NCI-H526 treated with DMSO at 0.1 percent for 48 hours (cell line): ENCODE results near the gene CHD5.
"Not testable (repeated sequence)": the region's sequence is repeated elsewhere in the genome, so short reads cannot be mapped to it uniquely, and the experiment has no call there.

ENCODE experiments used
- DNase-seq: peaks from one replicate; lab custom pipeline; 2025; lab: John Stamatoyannopoulos, UW

CHD5 gene

GRCh38 chr1:6086358-6086757, 93.8 kb downstream of the CHD5 start:
- no peak for DNase-seq

- DNase-seq: no peak
Observed at GRCh38 chr1:6085666-6086065, 94.5 kb downstream of the CHD5 start.

GRCh38 chr1:6084781-6085495, 95.2 kb downstream of the CHD5 start:
- DNase-seq: no peak

- no peak for DNase-seq
Observed at GRCh38 chr1:6083801-6084446, 96.2 kb downstream of the CHD5 start.

- DNase-seq: no peak
Observed at GRCh38 chr1:6083385-6083784, 96.7 kb downstream of the CHD5 start.

GRCh38 chr1:6082430-6082971, 97.6 kb downstream of the CHD5 start:
- no peak for DNase-seq

GRCh38 chr1:6081901-6082300, 98.2 kb downstream of the CHD5 start:
- no peak for DNase-seq

- no peak for DNase-seq
Observed at GRCh38 chr1:6080469-6080868, 99.7 kb downstream of the CHD5 start.

GRCh38 chr1:6077919-6078318, 102.2 kb downstream of the CHD5 start:
- no peak for DNase-seq

GRCh38 chr1:6077506-6077905, 102.6 kb downstream of the CHD5 start:
- no peak for DNase-seq

GRCh38 chr1:6077061-6077460, 103.1 kb downstream of the CHD5 start:
- DNase-seq: not testable (repeated sequence)

- no peak for DNase-seq
Observed at GRCh38 chr1:6075748-6076147, 104.4 kb downstream of the CHD5 start.

GRCh38 chr1:6074192-6074901, 105.8 kb downstream of the CHD5 start:
- no peak for DNase-seq

- no peak for DNase-seq
Observed at GRCh38 chr1:6073480-6074053, 106.6 kb downstream of the CHD5 start.

GRCh38 chr1:6072774-6073479, 107.2 kb downstream of the CHD5 start:
- no peak for DNase-seq

GRCh38 chr1:6071219-6071618, 108.9 kb downstream of the CHD5 start:
- no peak for DNase-seq

- no peak for DNase-seq
Observed at GRCh38 chr1:6070450-6070974, 109.6 kb downstream of the CHD5 start.

- no peak for DNase-seq
Observed at GRCh38 chr1:6069573-6069972, 110.5 kb downstream of the CHD5 start.

- no peak for DNase-seq
Observed at GRCh38 chr1:6068932-6069331, 111.2 kb downstream of the CHD5 start.

GRCh38 chr1:6068073-6068472, 112.0 kb downstream of the CHD5 start:
- DNase-seq: no peak

GRCh38 chr1:6066680-6067079, 113.4 kb downstream of the CHD5 start:
- DNase-seq: no peak
